ENCODE data around the gene SPDYA.
"Not testable (repeated sequence)": the region's sequence is repeated elsewhere in the genome, so short reads cannot be mapped to it uniquely, and the experiment has no call there.

SPDYA gene

GRCh38 chr2:28772351-28772750 is 38.3 kb upstream of the SPDYA start:
- TF ChIP-seq CTCF (conservative IDR thresholded peaks at IDR 0.05) = no peak
- no peak overlapping the region for H3K27ac ChIP-seq

DNA sequence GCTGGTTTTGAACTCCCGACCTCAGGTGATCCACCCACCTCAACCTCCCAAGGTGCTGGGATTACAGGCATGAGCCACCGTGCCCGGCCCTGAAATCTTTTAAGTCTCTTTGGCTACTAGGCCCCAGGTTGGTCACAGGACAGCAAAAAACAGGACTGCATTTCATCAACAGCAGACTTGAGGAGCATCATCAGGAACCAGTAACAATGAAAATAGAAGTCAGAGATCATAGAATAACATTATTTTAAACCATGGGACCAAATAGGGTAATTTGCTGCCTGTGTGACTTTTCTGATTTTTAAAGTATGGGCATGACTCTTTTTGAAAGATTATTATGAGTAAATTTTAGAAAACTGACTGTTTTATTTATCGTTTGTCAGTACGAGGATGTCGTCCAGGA is 34.2 kb upstream of the SPDYA start:
- no peak for TF ChIP-seq CTCF (conservative IDR thresholded peaks at IDR 0.05)

DNA sequence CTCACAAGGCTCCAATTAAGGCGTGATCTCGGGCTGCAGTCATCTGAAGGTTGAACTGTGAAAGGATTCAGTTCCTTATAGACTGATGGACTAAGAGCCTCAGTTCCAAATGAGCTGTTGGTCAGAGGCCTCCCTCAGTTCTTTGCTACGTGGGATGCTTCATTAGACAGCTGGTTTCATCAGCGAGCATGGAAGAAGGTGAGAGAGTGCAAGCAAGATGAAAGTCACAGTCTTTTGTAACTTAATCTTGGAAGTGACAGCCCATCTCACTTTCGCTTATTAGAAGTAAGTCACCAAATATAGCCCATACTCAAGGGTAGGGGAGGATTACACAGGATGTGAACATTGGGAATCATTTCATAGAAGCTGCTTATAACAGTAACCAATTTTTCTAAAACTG is 32.2 kb upstream of the SPDYA start:
- TF ChIP-seq CTCF (conservative IDR thresholded peaks at IDR 0.05) = no peak
- H3K27ac ChIP-seq = peak overlapping the region; percentile 50; the same call in 1 of the 2 replicates

More for the DNA sequence above, 34.2 kb upstream of the SPDYA start:
- peak overlapping the region; percentile 50 for H3K27ac ChIP-seq

GRCh38 chr2:28779001-28779400 is 31.6 kb upstream of the SPDYA start:
- no peak for TF ChIP-seq CTCF (conservative IDR thresholded peaks at IDR 0.05)
- no peak overlapping the region for H3K27ac ChIP-seq

- H3K27ac ChIP-seq = no peak overlapping the region
- no peak for TF ChIP-seq CTCF (conservative IDR thresholded peaks at IDR 0.05)
Observed at GRCh38 chr2:28780496-28780895, 30.1 kb upstream of the SPDYA start.

DNA sequence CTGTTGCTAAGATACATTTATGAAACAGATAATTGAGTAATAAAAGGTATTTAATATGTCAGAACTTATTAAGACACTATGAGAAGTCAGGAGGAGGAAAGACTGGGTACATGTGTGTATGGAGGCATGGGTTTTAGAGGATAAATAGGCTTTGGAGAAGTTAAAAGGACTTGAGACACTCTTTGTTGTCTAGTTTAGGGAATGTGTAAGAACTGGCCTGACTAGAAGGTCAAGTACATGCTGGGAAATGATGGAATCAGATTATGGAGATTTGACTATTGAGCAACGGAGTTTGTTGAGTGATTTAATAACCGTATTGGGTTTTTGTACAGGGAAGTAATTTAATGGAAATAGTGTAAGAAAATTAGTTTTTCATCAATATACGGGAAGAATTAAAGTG is 28.2 kb upstream of the SPDYA start:
- TF ChIP-seq CTCF (conservative IDR thresholded peaks at IDR 0.05) = no peak
- no peak overlapping the region for H3K27ac ChIP-seq

DNA sequence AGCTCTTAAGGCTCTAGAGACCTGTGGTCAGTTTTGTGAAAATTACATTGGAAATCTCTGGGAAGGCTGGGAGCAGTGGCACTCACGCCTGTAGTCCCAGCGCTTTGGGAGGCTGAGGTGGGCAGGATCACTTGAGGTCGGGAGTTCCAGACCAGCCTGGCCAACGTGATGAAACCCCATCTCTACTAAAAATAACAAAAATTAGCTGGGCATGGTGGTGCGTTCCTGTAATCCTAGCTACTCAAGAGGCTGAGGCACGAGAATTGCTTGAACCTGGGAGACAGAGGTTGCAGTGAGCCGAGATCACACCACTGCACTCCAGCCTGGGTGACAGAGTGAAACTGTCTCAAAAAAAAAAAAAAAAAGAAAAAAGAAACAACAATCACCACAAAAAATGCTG is 26.1 kb upstream of the SPDYA start:
- H3K27ac ChIP-seq = not testable (repeated sequence)

DNA sequence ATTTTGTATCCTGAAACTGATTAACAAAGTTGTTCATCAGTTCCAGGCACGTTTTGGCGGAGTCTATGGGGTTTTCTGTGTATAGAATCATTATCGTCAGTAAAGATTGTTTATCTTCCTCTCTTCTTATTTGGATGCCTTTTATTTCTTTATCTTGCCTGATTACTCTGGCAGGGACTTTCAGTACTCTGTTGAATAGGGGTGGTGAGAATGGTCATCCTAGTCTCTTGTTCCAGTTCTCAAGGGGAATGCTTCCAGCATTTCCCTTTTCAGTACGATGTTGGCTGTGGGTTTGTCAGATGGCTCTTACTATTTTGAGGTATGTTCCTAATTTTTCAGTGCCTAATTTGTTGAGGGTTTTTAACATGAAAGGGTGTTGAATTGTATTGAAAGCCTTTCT is 14.0 kb upstream of the SPDYA start:
- H3K27ac ChIP-seq = peak overlapping the region; percentile 15; the same call in 1 of the 2 replicates
- TF ChIP-seq CTCF (conservative IDR thresholded peaks at IDR 0.05) = no peak
